Hepatocyte (in vitro differentiated cells): ENCODE data around the gene GABRE.

ENCODE experiments used
- CTCF ChIP-seq: fragments of 200-600 bp; sonication (generic); IDR thresholded peaks from 2 replicates; pipeline ENCODE4 v1.5.1; 2016; ENCODE audit warnings: antibody characterized with exemption, mild to moderate bottlenecking; ENCODE audit not compliant: poor library complexity
- EZH2 ChIP-seq: fragments of 200-600 bp; sonication (generic); IDR thresholded peaks from 2 replicates; pipeline ENCODE4 v1.6.1; 2016; ENCODE audit warnings: antibody characterized with exemption, mild to moderate bottlenecking, borderline replicate concordance
- EZH2phosphoT487 ChIP-seq: fragments of 200-600 bp; sonication (generic); IDR thresholded peaks from one replicate; pipeline ENCODE4 v1.6.1; 2018; ENCODE audit warnings: antibody characterized with exemption, mild to moderate bottlenecking, low read depth, moderate library complexity; ENCODE audit not compliant: unreplicated experiment, severe bottlenecking

GRCh38 chrX:151974336-151975227 is at the start of gene GABRE:
- TF ChIP-seq CTCF = no peak
- TF ChIP-seq EZH2 = no peak
- TF ChIP-seq EZH2phosphoT487 = no peak
